Transverse colon (tissue), 4 donors: Measurements from ENCODE around the gene MRPL28.
A peak's percentile ranks its signal among the peaks of the same experiment; 100 is the strongest.

ENCODE experiments used
- EP300 ChIP-seq: sonication (generic); formaldehyde crosslinking; IDR thresholded peaks from one replicate; pipeline ENCODE4 v1.6.1; 2017; ENCODE audit warnings: antibody characterized with exemption, low read depth
- POLR2A ChIP-seq: fragments of 450-650 bp; IDR thresholded peaks from one replicate; pipeline ENCODE4 v1.6.1; 2016; ENCODE audit warnings: antibody characterized with exemption, mild to moderate bottlenecking, moderate library complexity
- POLR2AphosphoS5 ChIP-seq, 3 donors: sonication (generic); formaldehyde crosslinking; IDR thresholded peaks; one replicate each; pipeline ENCODE4 v1.6.1; 2016; ENCODE audit warnings: antibody characterized with exemption in 3 of 3
- TF ChIP-seq, protein P1 (sequence below), 5 experiments: fragments of 200-600 bp in 3 of 5; fragments of 450-650 bp in 2 of 5; sonication (generic) in 3 of 5; IDR thresholded peaks; 1 replicate in 2 of 5; 2 replicates in 3 of 5; pipeline ENCODE4 v1.5.1; 2016 to 2017; ENCODE audit warnings: antibody characterized with exemption in 5 of 5, inconsistent platforms in 3 of 5, mild to moderate bottlenecking in 2 of 5, moderate library complexity in 1 of 5

DNA sequence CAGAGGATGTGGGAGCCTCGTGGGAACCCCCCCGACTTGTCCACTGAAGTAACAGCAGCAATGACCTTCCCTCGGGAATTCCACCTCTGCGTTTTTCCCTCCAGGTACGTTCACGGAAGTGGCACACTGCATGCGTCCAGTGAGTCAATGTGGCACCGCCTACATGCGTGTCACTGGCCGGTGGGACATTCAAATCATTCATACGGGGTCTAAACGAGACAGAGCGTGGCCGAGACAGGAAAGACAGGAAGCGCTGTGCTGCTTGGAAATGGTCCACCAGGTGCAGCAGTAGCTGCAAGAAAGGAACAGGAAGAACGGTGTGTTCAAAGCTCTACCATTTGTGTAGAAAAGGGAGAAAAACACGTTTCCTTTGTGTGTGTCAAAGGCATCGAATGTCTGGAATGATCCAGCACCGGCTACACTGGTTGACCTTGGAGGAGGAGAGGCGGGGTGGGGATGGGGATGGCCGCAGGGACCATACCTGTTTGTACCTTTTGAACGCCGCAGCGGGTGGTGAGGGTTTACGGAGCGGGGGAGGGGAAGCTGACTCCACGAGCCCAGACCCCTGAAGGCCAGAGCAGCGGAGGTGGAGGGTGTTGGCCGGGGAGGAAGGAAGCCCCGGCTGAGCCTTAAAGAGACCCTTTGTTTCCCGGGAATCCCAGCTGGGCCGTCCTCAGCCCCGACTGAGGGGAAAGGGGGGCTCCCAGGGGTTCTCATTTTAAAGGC lies 13.2 kb upstream of the MRPL28 start:
- peak; percentile 76 for TF ChIP-seq POLR2A
- TF ChIP-seq EP300 = no peak
- TF ChIP-seq, protein P1, sequence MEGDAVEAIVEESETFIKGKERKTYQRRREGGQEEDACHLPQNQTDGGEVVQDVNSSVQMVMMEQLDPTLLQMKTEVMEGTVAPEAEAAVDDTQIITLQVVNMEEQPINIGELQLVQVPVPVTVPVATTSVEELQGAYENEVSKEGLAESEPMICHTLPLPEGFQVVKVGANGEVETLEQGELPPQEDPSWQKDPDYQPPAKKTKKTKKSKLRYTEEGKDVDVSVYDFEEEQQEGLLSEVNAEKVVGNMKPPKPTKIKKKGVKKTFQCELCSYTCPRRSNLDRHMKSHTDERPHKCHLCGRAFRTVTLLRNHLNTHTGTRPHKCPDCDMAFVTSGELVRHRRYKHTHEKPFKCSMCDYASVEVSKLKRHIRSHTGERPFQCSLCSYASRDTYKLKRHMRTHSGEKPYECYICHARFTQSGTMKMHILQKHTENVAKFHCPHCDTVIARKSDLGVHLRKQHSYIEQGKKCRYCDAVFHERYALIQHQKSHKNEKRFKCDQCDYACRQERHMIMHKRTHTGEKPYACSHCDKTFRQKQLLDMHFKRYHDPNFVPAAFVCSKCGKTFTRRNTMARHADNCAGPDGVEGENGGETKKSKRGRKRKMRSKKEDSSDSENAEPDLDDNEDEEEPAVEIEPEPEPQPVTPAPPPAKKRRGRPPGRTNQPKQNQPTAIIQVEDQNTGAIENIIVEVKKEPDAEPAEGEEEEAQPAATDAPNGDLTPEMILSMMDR (IDR thresholded peaks at IDR 0.05) = peak in 1 of 5 experiments; percentile 12
- peak; percentile 59 to 83 (median 83) for TF ChIP-seq POLR2AphosphoS5 (IDR thresholded peaks at IDR 0.05)
